HCT116 (cell line): ENCODE measurements around the gene TMEM198. TPM values are rescaled to one million over a fixed set of nuclear protein-coding genes. Genes with fewer than 3 reads are reported as not detected.

ENCODE experiments used
- ATAC-seq: fragments of 200-7000 bp; cut with Tn5 transposase; 2 replicates; pipeline ENCODE4 v1.9.1; 2020; ENCODE audit warnings: mild to moderate bottlenecking, moderate library complexity
- BruUV-seq: library from RNA; stranded (reverse); fragments of 400-500 nt; replicated peaks from 2 replicates; lab custom pipeline; 2021; lab: Mats Ljungman, UMichigan
- CTCF ChIA-PET: fragments of 300-600 bp; sonication (Branson Sonifier 250); formaldehyde crosslinking; loops from one replicate; lab custom pipeline; 2021; ENCODE audit warnings: antibody characterized with exemption; lab: Charles Lee
- POLR2A ChIA-PET: fragments of 300-600, 350-600 bp; sonication (Branson Sonifier 250); formaldehyde crosslinking; loops from one replicate; lab custom pipeline; 2021; ENCODE audit warnings: antibody characterized with exemption; lab: Charles Lee
- RAD21 ChIA-PET, 2 experiments: fragments of 300-600 bp; sonication (Branson Sonifier 250); formaldehyde crosslinking; loops; one replicate each; lab custom pipeline; 2023; ENCODE audit warnings: low total read pairs in 2 of 2; ENCODE audit not compliant: uncharacterized antibody in 2 of 2, unreplicated experiment in 2 of 2, low non-redundant PET in 1 of 2; lab: Charles Lee
- DNase-seq: peaks from one replicate; pipeline ENCODE4 v3.0.0-alpha.2; 2010; ENCODE audit warnings: low read depth, low spot score
- H2AFZ ChIP-seq: fragments of 200-600 bp; shearing (Covaris generic), sonication (generic); 2 replicates; pipeline ENCODE4 v1.6.1; 2017; ENCODE audit warnings: low read depth, mixed run types, mixed read lengths, antibody characterized with exemption, low read length; ENCODE audit not compliant: poor library complexity, severe bottlenecking
- H3K27ac ChIP-seq: 2 replicates; pipeline ENCODE4 v1.5.1; 2012; ENCODE audit warnings: low read depth, low read length
- H3K27me3 ChIP-seq: fragments of 200-600 bp; sonication (generic); 2 replicates; pipeline ENCODE4 v1.6.1; 2016; ENCODE audit warnings: mixed run types, low read length, mixed read lengths; ENCODE audit not compliant: insufficient read depth
- H3K36me3 ChIP-seq, 2 experiments: fragments of 200-500 bp in 1 of 2; fragments of 200-600 bp in 1 of 2; sonication (Bioruptor generic) in 1 of 2; sonication (generic) in 1 of 2; 2 replicates each; pipeline versions ENCODE4 v1.5.1 to v1.6.1; 2014 to 2016; ENCODE audit warnings: low read length in 2 of 2, inconsistent platforms in 1 of 2, mixed read lengths in 1 of 2, mixed run types in 1 of 2; ENCODE audit not compliant: insufficient read depth in 2 of 2, control insufficient read depth in 1 of 2
- H3K4me1 ChIP-seq, 2 experiments: fragments of 200-600 bp in 1 of 2; sonication (generic) in 1 of 2; 2 replicates each; pipeline versions ENCODE4 v1.5.1 to v1.6.1; 2012 to 2017; ENCODE audit warnings: low read length in 2 of 2, inconsistent platforms in 1 of 2, mild to moderate bottlenecking in 1 of 2, mixed read lengths in 1 of 2, mixed run types in 1 of 2, moderate library complexity in 1 of 2; ENCODE audit not compliant: insufficient read depth in 2 of 2, control insufficient read depth in 1 of 2
- H3K4me2 ChIP-seq: fragments of 200-600 bp; sonication (generic); 2 replicates; pipeline ENCODE4 v1.6.1; 2017; ENCODE audit warnings: mixed run types, low read length, mixed read lengths
- H3K4me3 ChIP-seq, 2 experiments: fragments of 200-600 bp in 1 of 2; sonication (generic) in 1 of 2; replicated peaks in 1 of 2; 2 replicates each; pipeline ENCODE4 v1.5.1; 2011 to 2016; ENCODE audit warnings: low read length in 2 of 2, control low read depth in 1 of 2, low read depth in 1 of 2, mild to moderate bottlenecking in 1 of 2, mixed read lengths in 1 of 2, mixed run types in 1 of 2
- H3K79me2 ChIP-seq: fragments of 200-600 bp; sonication (generic); 2 replicates; pipeline ENCODE4 v1.6.1; 2017; ENCODE audit warnings: mild to moderate bottlenecking, mixed run types, low read length, moderate library complexity, mixed read lengths; ENCODE audit not compliant: insufficient read depth
- H3K9ac ChIP-seq: fragments of 200-600 bp; sonication (generic); 2 replicates; pipeline ENCODE4 v1.6.1; 2016; ENCODE audit warnings: low read length, mixed read lengths
- H3K9me2 ChIP-seq: fragments of 200-600 bp; sonication (generic), shearing (Covaris generic); 2 replicates; pipeline ENCODE4 v1.6.1; 2017; ENCODE audit warnings: mixed run types, mild to moderate bottlenecking, moderate library complexity; ENCODE audit not compliant: insufficient read depth
- H3K9me3 ChIP-seq, 2 experiments: fragments of 200-500 bp in 1 of 2; fragments of 200-600 bp in 1 of 2; sonication (Bioruptor generic) in 1 of 2; sonication (generic) in 1 of 2; 2 replicates each; pipeline ENCODE4 v1.6.1; 2014 to 2017; ENCODE audit warnings: low read length in 2 of 2, mixed read lengths in 2 of 2, inconsistent platforms in 1 of 2, low read depth in 1 of 2, mild to moderate bottlenecking in 1 of 2, mixed run types in 1 of 2, moderate library complexity in 1 of 2; ENCODE audit not compliant: control insufficient read depth in 1 of 2, insufficient read depth in 1 of 2
- H4K20me1 ChIP-seq: fragments of 200-600 bp; sonication (generic), shearing (Covaris generic); 2 replicates; pipeline ENCODE4 v1.6.1; 2017; ENCODE audit warnings: mixed run types, mild to moderate bottlenecking, moderate library complexity; ENCODE audit not compliant: insufficient read depth
- CBX3 ChIP-seq: IDR thresholded peaks from 2 replicates; pipeline ENCODE4 v1.6.1; 2012; ENCODE audit warnings: low read depth
- CEBPB ChIP-seq: IDR thresholded peaks from 2 replicates; pipeline ENCODE4 v1.6.1; 2012; ENCODE audit warnings: low read depth
- CTCF ChIP-seq, 3 experiments: fragments of 200-600 bp in 1 of 3; sonication (generic) in 1 of 3; IDR thresholded peaks in 2 of 3; conservative IDR thresholded peaks in 1 of 3; 2 replicates each; pipeline ENCODE4 v1.5.1; 2012 to 2017; ENCODE audit warnings: low read depth in 2 of 3, low read length in 2 of 3, antibody characterized with exemption in 1 of 3, borderline replicate concordance in 1 of 3, control low read depth in 1 of 3, mild to moderate bottlenecking in 1 of 3, mixed read lengths in 1 of 3, mixed run types in 1 of 3, moderate library complexity in 1 of 3; ENCODE audit not compliant: insufficient read depth in 1 of 3
- ELF1 ChIP-seq: IDR thresholded peaks from 2 replicates; pipeline ENCODE4 v1.6.1; 2012; ENCODE audit warnings: low read depth, borderline replicate concordance
- EZH2 ChIP-seq: fragments of 200-600 bp; sonication (generic); IDR thresholded peaks from 2 replicates; pipeline ENCODE4 v1.6.1; 2017; ENCODE audit warnings: antibody characterized with exemption, mixed run types
- EZH2phosphoT487 ChIP-seq: fragments of 200-600 bp; IDR thresholded peaks from 2 replicates; pipeline ENCODE4 v1.6.1; 2018; ENCODE audit warnings: antibody characterized with exemption, borderline replicate concordance
- FOSL1 ChIP-seq: IDR thresholded peaks from 2 replicates; pipeline ENCODE4 v1.6.1; 2012; ENCODE audit warnings: low read depth
- JUND ChIP-seq: IDR thresholded peaks from 2 replicates; pipeline ENCODE4 v1.6.1; 2012
- MAX ChIP-seq: IDR thresholded peaks from 2 replicates; pipeline ENCODE4 v1.6.1; 2012
- POLR2A ChIP-seq: IDR thresholded peaks from 2 replicates; pipeline ENCODE4 v1.7.0; 2011; ENCODE audit warnings: borderline replicate concordance; ENCODE audit not compliant: insufficient read depth, insufficient read length; ENCODE audit errors: extremely low read depth
- SIN3A ChIP-seq: IDR thresholded peaks from 2 replicates; pipeline ENCODE4 v1.6.1; 2012; ENCODE audit warnings: low read depth
- SP1 ChIP-seq: IDR thresholded peaks from 2 replicates; pipeline ENCODE4 v1.6.1; 2012; ENCODE audit warnings: low read depth
- SRF ChIP-seq: IDR thresholded peaks from 2 replicates; pipeline ENCODE4 v1.6.1; 2012; ENCODE audit warnings: low read depth
- TCF7L2 ChIP-seq: IDR thresholded peaks from 2 replicates; pipeline ENCODE4 v1.7.0; 2011; ENCODE audit warnings: borderline replicate concordance, inconsistent platforms; ENCODE audit not compliant: insufficient read depth, insufficient read length; ENCODE audit errors: extremely low read depth
- YY1 ChIP-seq: IDR thresholded peaks from 2 replicates; pipeline ENCODE4 v1.6.1; 2011; ENCODE audit warnings: low read length, low read depth, moderate library complexity, mild to moderate bottlenecking; ENCODE audit not compliant: insufficient replicate concordance; ENCODE audit errors: extremely low read depth
- ZNF274 ChIP-seq: fragments of 200-500 bp; sonication (Bioruptor generic); IDR thresholded peaks from 2 replicates; pipeline ENCODE4 v1.6.1; 2014; ENCODE audit warnings: mild to moderate bottlenecking, low read depth, low read length, inconsistent platforms
- intact Hi-C: fragments of 100-400 bp; cut with micrococcal nuclease; formaldehyde crosslinking; loops from 2 replicates; pipeline ENCODE4 v1.10.0; 2022
- total RNA-seq: library from RNA; stranded (reverse); gene quantifications from one replicate; pipeline ENCODE4 v1.2.1, GENCODE V29; 2021; ENCODE audit not compliant: unreplicated experiment
- TF ChIP-seq, protein P1 (sequence below): IDR thresholded peaks from 2 replicates; pipeline ENCODE4 v1.6.1; 2012

TMEM198 gene
- total RNA-seq, 1 experiment from 2014 or later: 2.1 TPM

GRCh38 chr2:219560893-219561178, 17.0 kb downstream of the TMEM198 start (continued):
- TF ChIP-seq EZH2 (no peak), CTCF (IDR thresholded peaks at IDR 0.05 in 2 of 3, conservative IDR thresholded peaks at IDR 0.05 in 1 of 3; ENCODE audit: borderline replicate concordance in 1 of 3, insufficient read depth in 1 of 3, low read depth in 2 of 3, low read length in 2 of 3) (no peak), SIN3A (no peak), FOSL1 (no peak), SRF (no peak), POLR2A (no peak), SP1 (no peak), CEBPB (no peak), TCF7L2 (no peak)
- TF ChIP-seq, protein P1, sequence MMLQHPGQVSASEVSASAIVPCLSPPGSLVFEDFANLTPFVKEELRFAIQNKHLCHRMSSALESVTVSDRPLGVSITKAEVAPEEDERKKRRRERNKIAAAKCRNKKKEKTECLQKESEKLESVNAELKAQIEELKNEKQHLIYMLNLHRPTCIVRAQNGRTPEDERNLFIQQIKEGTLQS: no peak

- Histone ChIP-seq H3K9me2 (no peaks in the 10 kb centered on the region), H4K20me1 (no peaks in the 10 kb centered on the region), H3K79me2 (no peaks in the 10 kb centered on the region), H2AFZ (no peak overlapping the region), H3K9me3 (no peaks in the 10 kb centered on the region), H3K4me3 (no peak overlapping the region), H3K27me3 (no peaks in the 10 kb centered on the region), H3K36me3 (no peaks in the 10 kb centered on the region), H3K4me1 (peaks cover 0 to 4% of the 10 kb centered on the region in 2 experiments; a peak in 1 of 4 replicates), H3K9ac (no peak overlapping the region), H3K27ac (no peak overlapping the region), H3K4me2 (no peak overlapping the region)
- ChIA-PET POLR2A (interaction anchor here (1.6 kb wide), 1 partner anchor 18 kb away, joined by 4 read pairs; the partner anchor contains the start of genes CHPF and TMEM198), CTCF (interaction anchor here (1.6 to 2.6 kb wide), 4 partner anchors 10 to 20 kb away, joined by 5 to 16 read pairs (median 6); partner anchors contain the start of genes INHA and OBSL1), RAD21 (no interaction called here)
- BruUV-seq: no TSS peak
- DNase-seq: no peak
- ATAC-seq: no peak
- intact Hi-C loops: no loop called here
- no peak for TF ChIP-seq CEBPB
- no peak for TF ChIP-seq EZH2phosphoT487
- no peak for TF ChIP-seq EZH2
- no peak for TF ChIP-seq JUND
- TF ChIP-seq TCF7L2: no peak
- no peak for TF ChIP-seq CTCF (IDR thresholded peaks at IDR 0.05 in 2 of 3, conservative IDR thresholded peaks at IDR 0.05 in 1 of 3; ENCODE audit: borderline replicate concordance in 1 of 3, insufficient read depth in 1 of 3, low read depth in 2 of 3, low read length in 2 of 3)
- TF ChIP-seq ELF1: no peak
- TF ChIP-seq FOSL1: no peak
- TF ChIP-seq, protein P1: no peak
- no peak for TF ChIP-seq SRF
- TF ChIP-seq POLR2A: no peak
- no peak for TF ChIP-seq ZNF274
- no peak for TF ChIP-seq MAX
- TF ChIP-seq YY1: no peak
- no peak for TF ChIP-seq SP1
- TF ChIP-seq CBX3: no peak
Observed at GRCh38 chr2:219561179-219562048, 17.6 kb downstream of the TMEM198 start.
